MM.1S (cell line): ENCODE results near the gene DCAF6.

Experiments
- CTCF ChIP-seq: fragments of 300-600 bp; sonication (generic); IDR thresholded peaks from 2 replicates; pipeline ENCODE4 v1.5.1; 2016; ENCODE audit warnings: antibody characterized with exemption, low read length, mixed read lengths
- EZH2 ChIP-seq: fragments of 300-600 bp; sonication (generic); optimal IDR thresholded peaks from 2 replicates; pipeline ENCODE3; 2017; ENCODE audit warnings: low read depth, mild to moderate bottlenecking, antibody characterized with exemption, low read length, mixed read lengths
- EZH2phosphoT487 ChIP-seq: fragments of 300-600 bp; sonication (generic); IDR thresholded peaks from 2 replicates; pipeline ENCODE4 v1.6.1; 2018; ENCODE audit warnings: antibody characterized with exemption, low read length

- TF ChIP-seq CTCF, result no peak
- TF ChIP-seq EZH2, result no peak
- TF ChIP-seq EZH2phosphoT487, result no peak
These were observed 63.4 kb downstream of the DCAF6 start for GRCh38 chr1:167999877-168000276.
